HepG2 (cell line): Measurements from ENCODE around the gene NPB. TPM values are rescaled to one million over a fixed set of nuclear protein-coding genes. Genes with fewer than 3 reads are reported as not detected.

Source experiments
- ATF7 ChIP-seq, 2 experiments: fragments of 450-650 bp in 1 of 2; sonication (generic) in 1 of 2; formaldehyde crosslinking in 1 of 2; IDR thresholded peaks; 2 replicates each; pipeline versions ENCODE4 v1.4.0 to v1.6.1; 2016 to 2020; ENCODE audit warnings: antibody characterized with exemption in 1 of 2, mild to moderate bottlenecking in 1 of 2, missing genetic modification reagents in 1 of 2
- ERF ChIP-seq: IDR thresholded peaks from 2 replicates; pipeline ENCODE4 v1.6.1; 2018; ENCODE audit warnings: missing biosample characterization, missing genetic modification reagents
- HNF1B ChIP-seq: sonication (generic); formaldehyde crosslinking; IDR thresholded peaks from 2 replicates; pipeline ENCODE4 v1.5.1; 2020; ENCODE audit warnings: mild to moderate bottlenecking, moderate library complexity, missing genetic modification reagents
- MAZ ChIP-seq, 2 experiments: sonication (generic) in 1 of 2; formaldehyde crosslinking in 1 of 2; IDR thresholded peaks; 2 replicates each; pipeline versions ENCODE4 v1.5.0 to v1.6.1; 2012 to 2020; ENCODE audit warnings: low read depth in 2 of 2, mild to moderate bottlenecking in 2 of 2, borderline replicate concordance in 1 of 2, improper control_type of control experiment in 1 of 2, low read length in 1 of 2, missing genetic modification reagents in 1 of 2, moderate library complexity in 1 of 2
- NFYB ChIP-seq: sonication (generic); formaldehyde crosslinking; IDR thresholded peaks from 2 replicates; pipeline ENCODE4 v1.4.0; 2020; ENCODE audit warnings: missing genetic modification reagents
- PRDM15 ChIP-seq: sonication (generic); formaldehyde crosslinking; IDR thresholded peaks from 2 replicates; pipeline ENCODE4 v1.4.0; 2020; ENCODE audit warnings: missing genetic modification reagents
- SP2 ChIP-seq: sonication (generic); formaldehyde crosslinking; IDR thresholded peaks from 2 replicates; pipeline ENCODE4 v1.5.1; 2020; ENCODE audit warnings: mild to moderate bottlenecking, missing genetic modification reagents
- SRSF9 ChIP-seq: fragments of 200-400 bp; formaldehyde crosslinking; IDR thresholded peaks from 2 replicates; pipeline ENCODE4 v1.6.1; 2018; ENCODE audit warnings: borderline replicate concordance, mild to moderate bottlenecking, low read depth, low read length; ENCODE audit not compliant: insufficient read depth, poor library complexity, severe bottlenecking
- TOPORS ChIP-seq: sonication (generic); formaldehyde crosslinking; IDR thresholded peaks from 2 replicates; pipeline ENCODE4 v1.8.0; 2023; ENCODE audit warnings: mild to moderate bottlenecking, missing genetic modification reagents
- ZNF17 ChIP-seq: sonication (generic); formaldehyde crosslinking; IDR thresholded peaks from 2 replicates; pipeline ENCODE4 v1.5.0; 2020; ENCODE audit warnings: mild to moderate bottlenecking, missing genetic modification reagents
- ZNF264 ChIP-seq: sonication (generic); formaldehyde crosslinking; IDR thresholded peaks from 2 replicates; pipeline ENCODE4 v1.4.0; 2020; ENCODE audit warnings: missing genetic modification reagents
- ZNF335 ChIP-seq: sonication (generic); formaldehyde crosslinking; IDR thresholded peaks from 2 replicates; pipeline ENCODE4 v1.4.0; 2020; ENCODE audit warnings: missing genetic modification reagents
- ZNF569 ChIP-seq: sonication (generic); formaldehyde crosslinking; IDR thresholded peaks from 2 replicates; pipeline ENCODE4 v1.5.0; 2020; ENCODE audit warnings: mild to moderate bottlenecking, missing genetic modification reagents, moderate library complexity, borderline replicate concordance
- ZNF746 ChIP-seq: sonication (generic); formaldehyde crosslinking; IDR thresholded peaks from 2 replicates; pipeline ENCODE4 v1.8.0; 2022; ENCODE audit warnings: mild to moderate bottlenecking, missing genetic modification reagents
- ZNF75D ChIP-seq: sonication (generic); formaldehyde crosslinking; IDR thresholded peaks from 2 replicates; pipeline ENCODE4 v1.8.1; 2023; ENCODE audit warnings: missing genetic modification reagents, mild to moderate bottlenecking, borderline replicate concordance
- ZNF777 ChIP-seq: sonication (generic); formaldehyde crosslinking; IDR thresholded peaks from 2 replicates; pipeline ENCODE4 v1.4.0; 2020; ENCODE audit warnings: missing genetic modification reagents
- ZNF891 ChIP-seq: sonication (generic); formaldehyde crosslinking; IDR thresholded peaks from 2 replicates; pipeline ENCODE4 v1.5.0; 2020; ENCODE audit warnings: mild to moderate bottlenecking, missing genetic modification reagents
- polyA plus RNA-seq, 8 experiments: library from polyadenylated mRNA; depleted of rRNA in 3 of 8; stranded (reverse) in 7 of 8; unstranded in 1 of 8; fragments of >200 nt; fragmentation: Illumina TruSeq in 4 of 8; extraction: Trizol in 4 of 8; gene quantifications; 2 replicates each; pipeline versions ENCODE4 v1.2.1 to v1.2.3, GENCODE V29; 2011 to 2016; ENCODE audit warnings: low read depth in 4 of 8, missing spikeins in 1 of 8, mixed read lengths in 1 of 8; ENCODE audit not compliant: insufficient read depth in 1 of 8
- total RNA-seq, 5 experiments: library from RNA; depleted of rRNA; stranded (reverse); fragments of >200 nt; fragmentation: Illumina TruSeq; extraction: Trizol; gene quantifications; 2 replicates each; pipeline ENCODE4 v1.2.3, GENCODE V29; 2016; ENCODE audit warnings: low read depth in 1 of 5
- TF ChIP-seq, protein P1 (sequence below): IDR thresholded peaks from 2 replicates; pipeline ENCODE4 v1.4.0; 2020; ENCODE audit warnings: mild to moderate bottlenecking, missing genetic modification reagents

Gene NPB
- total and polyA plus RNA-seq, 2 of the 13 experiments (the other 11 are each of a cell fraction or from before 2014, with no cell fraction given) = 0.11 to 0.93 TPM

DNA sequence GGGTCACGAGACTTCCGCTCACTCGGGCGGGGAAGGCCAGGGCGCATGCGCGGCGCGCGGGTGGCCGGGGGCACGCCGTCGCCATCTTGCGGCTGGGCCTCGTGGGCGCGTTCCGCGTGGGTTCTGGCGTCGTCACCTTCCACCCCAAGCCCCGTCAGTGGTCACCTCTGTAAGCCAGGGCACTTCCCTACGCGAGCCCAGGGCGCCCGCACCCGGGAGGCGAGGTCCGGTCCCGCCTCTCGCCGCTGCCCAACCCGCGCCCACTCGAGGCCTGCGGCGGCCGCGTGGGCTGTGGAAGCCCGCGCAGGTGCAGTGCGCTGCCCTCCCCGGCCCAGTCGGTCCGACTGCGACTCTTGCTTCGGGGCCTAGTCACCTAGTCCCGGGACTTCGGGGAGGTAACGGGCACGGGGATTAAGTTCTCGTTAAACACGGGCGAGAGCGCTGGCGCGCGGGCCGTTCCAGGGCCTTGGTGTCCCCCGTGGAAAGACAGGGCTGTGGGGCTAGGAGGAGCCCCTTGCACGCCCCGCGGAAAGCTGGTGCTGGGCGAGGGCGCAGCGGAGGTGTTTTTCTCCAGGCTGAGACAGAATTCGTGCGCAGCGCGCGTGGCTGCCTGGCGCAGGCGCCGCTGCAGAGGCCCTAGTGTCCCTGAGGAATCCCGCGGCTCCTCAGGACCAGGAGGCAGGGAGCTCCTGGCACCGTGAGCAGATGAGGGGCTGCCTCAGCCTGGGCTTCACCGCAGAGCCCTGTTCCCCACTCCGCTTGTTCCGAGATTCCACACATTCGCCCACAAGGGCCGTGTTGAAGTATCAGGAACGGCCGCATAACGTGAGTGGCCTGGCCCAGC is 30.4 kb upstream of the NPB start (continued):
- TF ChIP-seq MAZ (IDR thresholded peaks at IDR 0.05; ENCODE audit: borderline replicate concordance, low read depth, low read length) = peak; percentile 91
- peak; percentile 98 for TF ChIP-seq MAZ (CRISPR knock-in tag; IDR thresholded peaks at IDR 0.05; ENCODE audit: low read depth)
- TF ChIP-seq HNF1B (CRISPR knock-in tag) = 0 out of 2 replicates have a peak, but pooled peaks have one; percentile 38
- TF ChIP-seq ZNF335 (CRISPR knock-in tag) = 0 out of 2 replicates have a peak, but pooled peaks have one; percentile 16
- TF ChIP-seq ZNF75D (CRISPR knock-in tag) = no peak
- peak; percentile 88 for TF ChIP-seq ERF (CRISPR knock-in tag)
- TF ChIP-seq NFYB (CRISPR knock-in tag) = no peak; the same call in 1 of the 2 replicates
- TF ChIP-seq SRSF9 = no peak
- 0 out of 2 replicates have a peak, but pooled peaks have one; percentile 52 for TF ChIP-seq ZNF777 (CRISPR knock-in tag)
- TF ChIP-seq ZNF17 (CRISPR knock-in tag) = peak; percentile 64; the same call in 1 of the 2 replicates
- TF ChIP-seq ZNF746 (CRISPR knock-in tag) = peak; percentile 69; the same call in 1 of the 2 replicates
- TF ChIP-seq ATF7 (IDR thresholded peaks at IDR 0.05) = no peak
- peak; percentile 73 for TF ChIP-seq ATF7 (CRISPR knock-in tag; IDR thresholded peaks at IDR 0.05)
- TF ChIP-seq ZNF264 = no peak
- TF ChIP-seq, protein P1, sequence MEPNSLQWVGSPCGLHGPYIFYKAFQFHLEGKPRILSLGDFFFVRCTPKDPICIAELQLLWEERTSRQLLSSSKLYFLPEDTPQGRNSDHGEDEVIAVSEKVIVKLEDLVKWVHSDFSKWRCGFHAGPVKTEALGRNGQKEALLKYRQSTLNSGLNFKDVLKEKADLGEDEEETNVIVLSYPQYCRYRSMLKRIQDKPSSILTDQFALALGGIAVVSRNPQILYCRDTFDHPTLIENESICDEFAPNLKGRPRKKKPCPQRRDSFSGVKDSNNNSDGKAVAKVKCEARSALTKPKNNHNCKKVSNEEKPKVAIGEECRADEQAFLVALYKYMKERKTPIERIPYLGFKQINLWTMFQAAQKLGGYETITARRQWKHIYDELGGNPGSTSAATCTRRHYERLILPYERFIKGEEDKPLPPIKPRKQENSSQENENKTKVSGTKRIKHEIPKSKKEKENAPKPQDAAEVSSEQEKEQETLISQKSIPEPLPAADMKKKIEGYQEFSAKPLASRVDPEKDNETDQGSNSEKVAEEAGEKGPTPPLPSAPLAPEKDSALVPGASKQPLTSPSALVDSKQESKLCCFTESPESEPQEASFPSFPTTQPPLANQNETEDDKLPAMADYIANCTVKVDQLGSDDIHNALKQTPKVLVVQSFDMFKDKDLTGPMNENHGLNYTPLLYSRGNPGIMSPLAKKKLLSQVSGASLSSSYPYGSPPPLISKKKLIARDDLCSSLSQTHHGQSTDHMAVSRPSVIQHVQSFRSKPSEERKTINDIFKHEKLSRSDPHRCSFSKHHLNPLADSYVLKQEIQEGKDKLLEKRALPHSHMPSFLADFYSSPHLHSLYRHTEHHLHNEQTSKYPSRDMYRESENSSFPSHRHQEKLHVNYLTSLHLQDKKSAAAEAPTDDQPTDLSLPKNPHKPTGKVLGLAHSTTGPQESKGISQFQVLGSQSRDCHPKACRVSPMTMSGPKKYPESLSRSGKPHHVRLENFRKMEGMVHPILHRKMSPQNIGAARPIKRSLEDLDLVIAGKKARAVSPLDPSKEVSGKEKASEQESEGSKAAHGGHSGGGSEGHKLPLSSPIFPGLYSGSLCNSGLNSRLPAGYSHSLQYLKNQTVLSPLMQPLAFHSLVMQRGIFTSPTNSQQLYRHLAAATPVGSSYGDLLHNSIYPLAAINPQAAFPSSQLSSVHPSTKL (CRISPR knock-in tag) = peak; percentile 63
- TF ChIP-seq SP2 (CRISPR knock-in tag) = peak; percentile 75
- no peak for TF ChIP-seq PRDM15 (CRISPR knock-in tag)
- TF ChIP-seq ZNF569 = peak; percentile 77; the same call in 1 of the 2 replicates
- TF ChIP-seq TOPORS (CRISPR knock-in tag) = peak; percentile 92; the same call in 1 of the 2 replicates
- TF ChIP-seq ZNF891 = peak; percentile 97
